GM12878 (cell line): Measurements from ENCODE around the gene CEP131. TPM values are rescaled to one million over a fixed set of nuclear protein-coding genes. Genes with fewer than 3 reads are reported as not detected.
A peak's percentile ranks its signal among the peaks of the same experiment; 100 is the strongest.

Experiments
- BHLHE40 ChIP-seq, 2 experiments: fragments of 450-650 bp in 1 of 2; IDR thresholded peaks; 2 replicates each; pipeline ENCODE4 v1.6.1; 2011 to 2017; ENCODE audit warnings: low read depth in 2 of 2, borderline replicate concordance in 1 of 2, improper control_type of control experiment in 1 of 2, low read length in 1 of 2, mild to moderate bottlenecking in 1 of 2
- CREM ChIP-seq: IDR thresholded peaks from 2 replicates; pipeline ENCODE4 v1.6.1; 2014; ENCODE audit warnings: antibody characterized with exemption, low read depth
- FOS ChIP-seq: IDR thresholded peaks from 3 replicates; pipeline ENCODE4 v1.6.1; 2011; ENCODE audit warnings: borderline replicate concordance; ENCODE audit not compliant: insufficient read length; ENCODE audit errors: extremely low read depth
- FOXM1 ChIP-seq: IDR thresholded peaks from 2 replicates; pipeline ENCODE4 v1.6.1; 2012; ENCODE audit warnings: low read depth, mild to moderate bottlenecking, inconsistent platforms, low read length, moderate library complexity
- JUND ChIP-seq: IDR thresholded peaks from 2 replicates; pipeline ENCODE4 v1.6.1; 2012; ENCODE audit warnings: low read depth, mild to moderate bottlenecking, low read length, improper control_type of control experiment, moderate library complexity
- KLF5 ChIP-seq: fragments of 450-650 bp; IDR thresholded peaks from 2 replicates; pipeline ENCODE4 v1.6.1; 2014; ENCODE audit warnings: mild to moderate bottlenecking; ENCODE audit not compliant: partially characterized antibody
- RB1 ChIP-seq: fragments of 450-650 bp; formaldehyde crosslinking; IDR thresholded peaks from 2 replicates; pipeline ENCODE4 v1.6.1; 2017; ENCODE audit warnings: mild to moderate bottlenecking, borderline replicate concordance
- RELA ChIP-seq: fragments of 450-650 bp; IDR thresholded peaks from 2 replicates; pipeline ENCODE4 v1.8.0; 2014; ENCODE audit warnings: borderline replicate concordance; ENCODE audit not compliant: partially characterized antibody
- SMARCA5 ChIP-seq: fragments of 450-650 bp; IDR thresholded peaks from 2 replicates; pipeline ENCODE4 v1.6.1; 2017; ENCODE audit warnings: mild to moderate bottlenecking
- TAF1 ChIP-seq: IDR thresholded peaks from 2 replicates; pipeline ENCODE4 v1.6.1; 2011; ENCODE audit warnings: mild to moderate bottlenecking, low read depth, low read length, borderline replicate concordance
- ZNF274 ChIP-seq: IDR thresholded peaks from one replicate; pipeline ENCODE4 v1.8.0; 2011; ENCODE audit not compliant: insufficient read length, insufficient read depth
- polyA plus RNA-seq, 11 experiments: library from polyadenylated mRNA; depleted of rRNA in 4 of 11; unstranded in 6 of 11; stranded (reverse) in 5 of 11; fragments of >200 nt; fragmentation: Nextera tagmentation in 4 of 11; fragmentation: Illumina TruSeq in 1 of 11; extraction: Ambion mirVana in 4 of 11; extraction: Trizol in 1 of 11; gene quantifications; 1 replicate in 1 of 11; 2 replicates in 10 of 11; pipeline versions ENCODE4 v1.2.1 to v1.2.3, GENCODE V29; 2011 to 2016; ENCODE audit warnings: inconsistent platforms in 2 of 11, missing spikeins in 2 of 11, low read depth in 1 of 11
- total RNA-seq, 4 experiments: library from RNA; depleted of rRNA in 3 of 4; stranded (reverse); fragments of >200 nt in 3 of 4; fragmentation: Illumina TruSeq in 1 of 4; extraction: Trizol in 1 of 4; gene quantifications; 2 replicates each; pipeline versions ENCODE4 v1.2.1 to v1.2.3, GENCODE V29; 2013 to 2021
- TF ChIP-seq, protein P1 (sequence below): fragments of 450-650 bp; conservative IDR thresholded peaks from 2 replicates; pipeline ENCODE4 v1.6.1; 2017; ENCODE audit warnings: mild to moderate bottlenecking, moderate library complexity
- TF ChIP-seq, protein P2 (sequence below): IDR thresholded peaks from 2 replicates; pipeline ENCODE4 v1.6.1; 2011; ENCODE audit warnings: mild to moderate bottlenecking, low read depth, low read length, moderate library complexity; ENCODE audit not compliant: insufficient replicate concordance
- TF ChIP-seq, protein P3 (sequence below): fragments of 450-650 bp; IDR thresholded peaks from 2 replicates; pipeline ENCODE4 v1.6.1; 2016; ENCODE audit warnings: mild to moderate bottlenecking
- TF ChIP-seq, protein P4 (sequence below): fragments of 450-650 bp; IDR thresholded peaks from 2 replicates; pipeline ENCODE4 v1.6.1; 2017; ENCODE audit warnings: mild to moderate bottlenecking, moderate library complexity
- TF ChIP-seq, protein P5 (sequence below): fragments of 150-350 bp; IDR thresholded peaks from 2 replicates; pipeline ENCODE4 v1.6.1; 2016; ENCODE audit warnings: low read depth, low read length

CEP131 gene
- total and polyA plus RNA-seq, 10 of the 15 experiments (the other 5 are each of a cell fraction or from before 2014, with no cell fraction given) = 0.05 to 17.3 (median 6.7) TPM

DNA sequence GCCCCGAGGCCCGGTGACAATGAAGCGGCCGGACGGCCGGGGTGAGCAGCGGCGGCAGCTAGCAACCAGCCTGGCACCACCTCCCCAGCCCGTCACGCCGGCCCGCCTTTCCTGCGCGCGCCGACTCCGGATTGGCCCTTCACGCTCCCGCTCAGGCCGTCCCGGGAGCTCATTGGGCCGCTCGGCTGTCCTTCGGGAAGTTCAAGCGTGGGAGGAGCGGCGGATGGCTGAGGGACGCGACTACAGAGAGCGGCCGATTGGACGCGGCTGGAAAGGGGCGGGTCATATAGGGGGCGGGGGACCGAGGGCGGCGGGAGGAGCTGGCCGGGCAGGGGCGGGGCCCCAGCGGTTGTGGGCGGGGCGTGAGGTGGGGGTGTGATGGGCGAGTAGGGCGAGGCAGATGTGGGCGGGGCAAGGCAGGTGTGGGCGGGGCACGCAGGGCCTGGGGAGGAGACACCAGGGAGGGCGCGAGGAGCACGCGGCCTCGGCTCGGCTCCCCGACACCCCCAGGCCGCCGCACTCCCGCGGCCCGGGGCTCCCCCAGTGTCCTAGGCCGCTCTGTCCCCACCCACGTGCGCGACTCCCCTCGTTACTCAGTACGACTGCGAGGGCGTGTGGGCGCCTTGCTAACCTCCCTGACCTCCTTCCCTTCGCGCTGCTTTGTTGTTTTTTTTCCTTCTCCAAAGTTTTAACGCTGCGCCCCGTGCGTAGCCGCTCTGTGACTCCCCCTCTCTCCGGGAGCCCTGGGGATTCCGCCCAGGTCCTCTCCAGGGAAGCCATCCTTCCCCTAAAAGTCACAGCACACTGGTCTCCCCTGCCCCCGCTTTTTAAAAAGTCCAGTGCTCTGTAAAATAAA lies at the start of gene CEP131 (continued):
- TF ChIP-seq TAF1 (peak; percentile 45; the same call in 1 of the 2 replicates), SMARCA5 (0 out of 2 replicates have a peak, but pooled peaks have one; percentile 13), FOXM1 (no peak), FOS (peak; percentile 86), ZNF274 (no peak), BHLHE40 (IDR thresholded peaks at IDR 0.05; ENCODE audit: borderline replicate concordance in 1 of 2, low read depth in 2 of 2, low read length in 1 of 2) (peak; percentile 47 to 75; a peak in 3 of 4 replicates), RB1 (peak; percentile 95; the same call in 1 of the 2 replicates), CREM (peak; percentile 88), RELA (peak; percentile 26), KLF5 (peak; percentile 56), JUND (no peak)
- TF ChIP-seq, protein P1, sequence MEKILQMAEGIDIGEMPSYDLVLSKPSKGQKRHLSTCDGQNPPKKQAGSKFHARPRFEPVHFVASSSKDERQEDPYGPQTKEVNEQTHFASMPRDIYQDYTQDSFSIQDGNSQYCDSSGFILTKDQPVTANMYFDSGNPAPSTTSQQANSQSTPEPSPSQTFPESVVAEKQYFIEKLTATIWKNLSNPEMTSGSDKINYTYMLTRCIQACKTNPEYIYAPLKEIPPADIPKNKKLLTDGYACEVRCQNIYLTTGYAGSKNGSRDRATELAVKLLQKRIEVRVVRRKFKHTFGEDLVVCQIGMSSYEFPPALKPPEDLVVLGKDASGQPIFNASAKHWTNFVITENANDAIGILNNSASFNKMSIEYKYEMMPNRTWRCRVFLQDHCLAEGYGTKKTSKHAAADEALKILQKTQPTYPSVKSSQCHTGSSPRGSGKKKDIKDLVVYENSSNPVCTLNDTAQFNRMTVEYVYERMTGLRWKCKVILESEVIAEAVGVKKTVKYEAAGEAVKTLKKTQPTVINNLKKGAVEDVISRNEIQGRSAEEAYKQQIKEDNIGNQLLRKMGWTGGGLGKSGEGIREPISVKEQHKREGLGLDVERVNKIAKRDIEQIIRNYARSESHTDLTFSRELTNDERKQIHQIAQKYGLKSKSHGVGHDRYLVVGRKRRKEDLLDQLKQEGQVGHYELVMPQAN = no peak
- TF ChIP-seq, protein P2, sequence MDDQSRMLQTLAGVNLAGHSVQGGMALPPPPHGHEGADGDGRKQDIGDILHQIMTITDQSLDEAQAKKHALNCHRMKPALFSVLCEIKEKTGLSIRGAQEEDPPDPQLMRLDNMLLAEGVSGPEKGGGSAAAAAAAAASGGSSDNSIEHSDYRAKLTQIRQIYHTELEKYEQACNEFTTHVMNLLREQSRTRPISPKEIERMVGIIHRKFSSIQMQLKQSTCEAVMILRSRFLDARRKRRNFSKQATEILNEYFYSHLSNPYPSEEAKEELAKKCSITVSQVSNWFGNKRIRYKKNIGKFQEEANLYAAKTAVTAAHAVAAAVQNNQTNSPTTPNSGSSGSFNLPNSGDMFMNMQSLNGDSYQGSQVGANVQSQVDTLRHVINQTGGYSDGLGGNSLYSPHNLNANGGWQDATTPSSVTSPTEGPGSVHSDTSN = peak; percentile 99
- TF ChIP-seq, protein P3, sequence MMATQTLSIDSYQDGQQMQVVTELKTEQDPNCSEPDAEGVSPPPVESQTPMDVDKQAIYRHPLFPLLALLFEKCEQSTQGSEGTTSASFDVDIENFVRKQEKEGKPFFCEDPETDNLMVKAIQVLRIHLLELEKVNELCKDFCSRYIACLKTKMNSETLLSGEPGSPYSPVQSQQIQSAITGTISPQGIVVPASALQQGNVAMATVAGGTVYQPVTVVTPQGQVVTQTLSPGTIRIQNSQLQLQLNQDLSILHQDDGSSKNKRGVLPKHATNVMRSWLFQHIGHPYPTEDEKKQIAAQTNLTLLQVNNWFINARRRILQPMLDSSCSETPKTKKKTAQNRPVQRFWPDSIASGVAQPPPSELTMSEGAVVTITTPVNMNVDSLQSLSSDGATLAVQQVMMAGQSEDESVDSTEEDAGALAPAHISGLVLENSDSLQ = peak; percentile 99
- TF ChIP-seq, protein P4, sequence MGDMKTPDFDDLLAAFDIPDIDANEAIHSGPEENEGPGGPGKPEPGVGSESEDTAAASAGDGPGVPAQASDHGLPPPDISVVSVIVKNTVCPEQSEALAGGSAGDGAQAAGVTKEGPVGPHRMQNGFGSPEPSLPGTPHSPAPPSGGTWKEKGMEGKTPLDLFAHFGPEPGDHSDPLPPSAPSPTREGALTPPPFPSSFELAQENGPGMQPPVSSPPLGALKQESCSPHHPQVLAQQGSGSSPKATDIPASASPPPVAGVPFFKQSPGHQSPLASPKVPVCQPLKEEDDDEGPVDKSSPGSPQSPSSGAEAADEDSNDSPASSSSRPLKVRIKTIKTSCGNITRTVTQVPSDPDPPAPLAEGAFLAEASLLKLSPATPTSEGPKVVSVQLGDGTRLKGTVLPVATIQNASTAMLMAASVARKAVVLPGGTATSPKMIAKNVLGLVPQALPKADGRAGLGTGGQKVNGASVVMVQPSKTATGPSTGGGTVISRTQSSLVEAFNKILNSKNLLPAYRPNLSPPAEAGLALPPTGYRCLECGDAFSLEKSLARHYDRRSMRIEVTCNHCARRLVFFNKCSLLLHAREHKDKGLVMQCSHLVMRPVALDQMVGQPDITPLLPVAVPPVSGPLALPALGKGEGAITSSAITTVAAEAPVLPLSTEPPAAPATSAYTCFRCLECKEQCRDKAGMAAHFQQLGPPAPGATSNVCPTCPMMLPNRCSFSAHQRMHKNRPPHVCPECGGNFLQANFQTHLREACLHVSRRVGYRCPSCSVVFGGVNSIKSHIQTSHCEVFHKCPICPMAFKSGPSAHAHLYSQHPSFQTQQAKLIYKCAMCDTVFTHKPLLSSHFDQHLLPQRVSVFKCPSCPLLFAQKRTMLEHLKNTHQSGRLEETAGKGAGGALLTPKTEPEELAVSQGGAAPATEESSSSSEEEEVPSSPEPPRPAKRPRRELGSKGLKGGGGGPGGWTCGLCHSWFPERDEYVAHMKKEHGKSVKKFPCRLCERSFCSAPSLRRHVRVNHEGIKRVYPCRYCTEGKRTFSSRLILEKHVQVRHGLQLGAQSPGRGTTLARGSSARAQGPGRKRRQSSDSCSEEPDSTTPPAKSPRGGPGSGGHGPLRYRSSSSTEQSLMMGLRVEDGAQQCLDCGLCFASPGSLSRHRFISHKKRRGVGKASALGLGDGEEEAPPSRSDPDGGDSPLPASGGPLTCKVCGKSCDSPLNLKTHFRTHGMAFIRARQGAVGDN = peak; percentile 92
- TF ChIP-seq, protein P5, sequence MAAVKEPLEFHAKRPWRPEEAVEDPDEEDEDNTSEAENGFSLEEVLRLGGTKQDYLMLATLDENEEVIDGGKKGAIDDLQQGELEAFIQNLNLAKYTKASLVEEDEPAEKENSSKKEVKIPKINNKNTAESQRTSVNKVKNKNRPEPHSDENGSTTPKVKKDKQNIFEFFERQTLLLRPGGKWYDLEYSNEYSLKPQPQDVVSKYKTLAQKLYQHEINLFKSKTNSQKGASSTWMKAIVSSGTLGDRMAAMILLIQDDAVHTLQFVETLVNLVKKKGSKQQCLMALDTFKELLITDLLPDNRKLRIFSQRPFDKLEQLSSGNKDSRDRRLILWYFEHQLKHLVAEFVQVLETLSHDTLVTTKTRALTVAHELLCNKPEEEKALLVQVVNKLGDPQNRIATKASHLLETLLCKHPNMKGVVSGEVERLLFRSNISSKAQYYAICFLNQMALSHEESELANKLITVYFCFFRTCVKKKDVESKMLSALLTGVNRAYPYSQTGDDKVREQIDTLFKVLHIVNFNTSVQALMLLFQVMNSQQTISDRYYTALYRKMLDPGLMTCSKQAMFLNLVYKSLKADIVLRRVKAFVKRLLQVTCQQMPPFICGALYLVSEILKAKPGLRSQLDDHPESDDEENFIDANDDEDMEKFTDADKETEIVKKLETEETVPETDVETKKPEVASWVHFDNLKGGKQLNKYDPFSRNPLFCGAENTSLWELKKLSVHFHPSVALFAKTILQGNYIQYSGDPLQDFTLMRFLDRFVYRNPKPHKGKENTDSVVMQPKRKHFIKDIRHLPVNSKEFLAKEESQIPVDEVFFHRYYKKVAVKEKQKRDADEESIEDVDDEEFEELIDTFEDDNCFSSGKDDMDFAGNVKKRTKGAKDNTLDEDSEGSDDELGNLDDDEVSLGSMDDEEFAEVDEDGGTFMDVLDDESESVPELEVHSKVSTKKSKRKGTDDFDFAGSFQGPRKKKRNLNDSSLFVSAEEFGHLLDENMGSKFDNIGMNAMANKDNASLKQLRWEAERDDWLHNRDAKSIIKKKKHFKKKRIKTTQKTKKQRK = peak; percentile 87
